H1 (cell line): ENCODE results near the gene SLC7A5. TPM values are rescaled to one million over a fixed set of nuclear protein-coding genes. Genes with fewer than 3 reads are reported as not detected.

ENCODE experiments used
- CTCF ChIA-PET: fragments of 300-600 bp; sonication (Branson Sonifier 250); formaldehyde crosslinking; loops from one replicate; lab custom pipeline; 2021; ENCODE audit not compliant: partially characterized antibody; lab: Charles Lee
- POLR2A ChIA-PET: fragments of 300-600 bp; sonication (Branson Sonifier 250); formaldehyde crosslinking; loops from one replicate; lab custom pipeline; 2021; ENCODE audit warnings: inconsistent platforms; ENCODE audit not compliant: partially characterized antibody; lab: Charles Lee
- DNase-seq, 2 experiments: peaks; one replicate each; pipeline versions ENCODE4 v3.0.0 to v3.0.0-alpha.2; 2010 to 2022; ENCODE audit warnings: low spot score in 2 of 2, low read depth in 1 of 2, mixed read lengths in 1 of 2
- FAIRE-seq: peaks from 2 replicates; lab custom pipeline; 2011; peaks lifted over from hg19 to GRCh38; lab: Jason Lieb, UNC
- H2AFZ ChIP-seq: 2 replicates; pipeline ENCODE4 v1.8.1; 2012; ENCODE audit warnings: low read length, inconsistent platforms
- H2AK5ac ChIP-seq: 2 replicates; pipeline ENCODE4 v1.6.1; 2013; ENCODE audit warnings: low read depth, low read length
- H2BK120ac ChIP-seq: replicated peaks from 2 replicates; pipeline ENCODE3; 2013; ENCODE audit warnings: low read depth, low read length, inconsistent platforms
- H2BK12ac ChIP-seq: 2 replicates; pipeline ENCODE4 v1.6.1; 2013; ENCODE audit warnings: low read depth, low read length
- H2BK15ac ChIP-seq: 2 replicates; pipeline ENCODE4 v1.6.1; 2013; ENCODE audit warnings: low read length
- H2BK20ac ChIP-seq: 2 replicates; pipeline ENCODE4 v1.6.1; 2013; ENCODE audit warnings: low read length
- H2BK5ac ChIP-seq: 2 replicates; pipeline ENCODE4 v1.6.1; 2013; ENCODE audit warnings: low read depth, low read length
- H3K14ac ChIP-seq: 2 replicates; pipeline ENCODE4 v1.6.1; 2013; ENCODE audit warnings: inconsistent platforms; ENCODE audit not compliant: insufficient read length
- H3K18ac ChIP-seq: 2 replicates; pipeline ENCODE4 v1.6.1; 2013; ENCODE audit warnings: low read length; ENCODE audit errors: extremely low read depth
- H3K23ac ChIP-seq: 2 replicates; pipeline ENCODE4 v1.6.1; 2013; ENCODE audit warnings: inconsistent platforms; ENCODE audit not compliant: insufficient read length
- H3K23me2 ChIP-seq: 2 replicates; pipeline ENCODE4 v1.6.1; 2013; ENCODE audit warnings: low read depth, low read length
- H3K27ac ChIP-seq: 2 replicates; pipeline ENCODE4 v1.6.1; 2011; ENCODE audit warnings: low read depth, low read length, inconsistent platforms
- H3K27me3 ChIP-seq, 4 experiments: replicated peaks in 1 of 4; 1 replicate in 1 of 4; 2 replicates in 3 of 4; pipeline versions ENCODE4 v1.6.1 to v1.8.1; 2011 to 2013; ENCODE audit warnings: low read length in 3 of 4, mild to moderate bottlenecking in 3 of 4, inconsistent platforms in 2 of 4, mixed read lengths in 2 of 4, moderate library complexity in 1 of 4; ENCODE audit not compliant: control insufficient read depth in 3 of 4, insufficient read depth in 3 of 4; ENCODE audit errors: extremely low read depth in 1 of 4
- H3K36me3 ChIP-seq, 4 experiments: 2 replicates each; pipeline versions ENCODE4 v1.6.1 to v1.8.1; 2011 to 2013; ENCODE audit warnings: mild to moderate bottlenecking in 4 of 4, low read length in 3 of 4, moderate library complexity in 2 of 4, control low read depth in 1 of 4, inconsistent platforms in 1 of 4; ENCODE audit not compliant: insufficient read depth in 4 of 4, control insufficient read depth in 2 of 4
- H3K4ac ChIP-seq: replicated peaks from 2 replicates; pipeline ENCODE3; 2013; ENCODE audit warnings: low read length, low read depth, mixed read lengths, inconsistent platforms; ENCODE audit not compliant: insufficient read length
- H3K4me1 ChIP-seq, 4 experiments: replicated peaks in 1 of 4; 1 replicate in 1 of 4; 2 replicates in 3 of 4; pipeline versions ENCODE4 v1.6.1 to v1.8.1; 2011 to 2013; ENCODE audit warnings: low read length in 3 of 4, inconsistent platforms in 2 of 4, mixed read lengths in 1 of 4; ENCODE audit not compliant: insufficient read depth in 4 of 4, control insufficient read depth in 3 of 4
- H3K4me2 ChIP-seq, 2 experiments: 2 replicates each; pipeline versions ENCODE4 v1.6.1 to v1.8.1; 2011 to 2013; ENCODE audit warnings: low read depth in 2 of 2, low read length in 2 of 2, control low read depth in 1 of 2, inconsistent platforms in 1 of 2, mild to moderate bottlenecking in 1 of 2; ENCODE audit not compliant: insufficient read depth in 1 of 2
- H3K4me3 ChIP-seq, 4 experiments: fragments of 200-600, 300-600 bp in 1 of 4; sonication (generic), shearing (Covaris generic), sonication (Bioruptor Twin) in 1 of 4; 2 replicates each; pipeline versions ENCODE4 v1.5.1 to v1.8.1; 2011 to 2016; ENCODE audit warnings: low read length in 4 of 4, low read depth in 3 of 4, control low read depth in 2 of 4, inconsistent platforms in 2 of 4, mild to moderate bottlenecking in 2 of 4, mixed read lengths in 1 of 4, moderate library complexity in 1 of 4; ENCODE audit not compliant: insufficient read depth in 2 of 4; ENCODE audit errors: extremely low read depth in 1 of 4
- H3K56ac ChIP-seq: replicated peaks from 2 replicates; pipeline ENCODE3; 2013; ENCODE audit warnings: low read depth, mild to moderate bottlenecking, mixed read lengths, low read length, inconsistent platforms; ENCODE audit not compliant: insufficient read length
- H3K79me1 ChIP-seq: 2 replicates; pipeline ENCODE4 v1.6.1; 2013; ENCODE audit warnings: low read depth, low read length, control low read depth
- H3K79me2 ChIP-seq, 2 experiments: 2 replicates each; pipeline versions ENCODE4 v1.6.1 to v1.8.1; 2012 to 2013; ENCODE audit warnings: low read length in 2 of 2, mild to moderate bottlenecking in 2 of 2, inconsistent platforms in 1 of 2; ENCODE audit not compliant: insufficient read depth in 2 of 2, control insufficient read depth in 1 of 2
- H3K9ac ChIP-seq, 4 experiments: replicated peaks in 1 of 4; 1 replicate in 1 of 4; 2 replicates in 3 of 4; pipeline versions ENCODE4 v1.6.1 to v1.8.1; 2011 to 2013; ENCODE audit warnings: low read depth in 3 of 4, low read length in 3 of 4, control low read depth in 2 of 4, mild to moderate bottlenecking in 2 of 4, moderate library complexity in 2 of 4, inconsistent platforms in 1 of 4; ENCODE audit errors: extremely low read depth in 1 of 4
- H3K9me3 ChIP-seq, 2 experiments: 2 replicates each; pipeline versions ENCODE4 v1.6.1 to v1.8.1; 2012 to 2013; ENCODE audit warnings: mild to moderate bottlenecking in 2 of 2, moderate library complexity in 2 of 2, control low read depth in 1 of 2, inconsistent platforms in 1 of 2, low read depth in 1 of 2, low read length in 1 of 2, mixed read lengths in 1 of 2; ENCODE audit not compliant: insufficient read depth in 2 of 2
- H4K20me1 ChIP-seq, 2 experiments: replicated peaks in 1 of 2; 2 replicates each; pipeline versions ENCODE3 to v1.8.1; 2011 to 2013; ENCODE audit warnings: inconsistent platforms in 2 of 2, low read length in 2 of 2, mild to moderate bottlenecking in 1 of 2; ENCODE audit not compliant: insufficient read depth in 2 of 2, control insufficient read depth in 1 of 2
- H4K5ac ChIP-seq: 2 replicates; pipeline ENCODE4 v1.6.1; 2013; ENCODE audit warnings: low read length, low read depth, mixed read lengths, inconsistent platforms; ENCODE audit not compliant: insufficient read length
- H4K8ac ChIP-seq: 2 replicates; pipeline ENCODE4 v1.8.0; 2013; ENCODE audit warnings: mild to moderate bottlenecking, moderate library complexity, low read length, inconsistent platforms; ENCODE audit not compliant: insufficient read depth; ENCODE audit errors: extremely low read depth
- H4K91ac ChIP-seq: replicated peaks from 2 replicates; pipeline ENCODE3; 2013; ENCODE audit warnings: low read length, mixed read lengths, inconsistent platforms; ENCODE audit not compliant: insufficient read length
- RNF2 ChIP-seq: fragments of 200-900, 300-1000 bp; sonication (generic); IDR thresholded peaks from 2 replicates; pipeline ENCODE4 v1.7.1; 2016; ENCODE audit warnings: borderline replicate concordance, low read depth, mild to moderate bottlenecking, antibody characterized with exemption, low read length; ENCODE audit not compliant: poor library complexity, severe bottlenecking; ENCODE audit errors: missing control alignments
- SIX5 ChIP-seq: IDR thresholded peaks from 2 replicates; pipeline ENCODE4 v1.6.1; 2011; ENCODE audit warnings: mild to moderate bottlenecking, low read depth, low read length
- TCF12 ChIP-seq: IDR thresholded peaks from 2 replicates; pipeline ENCODE4 v1.6.1; 2011; ENCODE audit warnings: low read depth, mild to moderate bottlenecking, low read length
- TEAD4 ChIP-seq: IDR thresholded peaks from 2 replicates; pipeline ENCODE4 v1.6.1; 2012; ENCODE audit warnings: low read depth, low read length, inconsistent platforms, mixed read lengths
- YY1 ChIP-seq: IDR thresholded peaks from 2 replicates; pipeline ENCODE4 v1.6.1; 2011; ENCODE audit warnings: low read depth, mild to moderate bottlenecking, low read length
- WGBS, 2 experiments: shearing (Covaris generic) in 1 of 2; methylation state at CpG; one replicate each; pipeline versions ENCODE4 v1.1.6 to v1.1.7; 2013 to 2015; ENCODE audit warnings: low lambda C conversion rate in 2 of 2, mixed read lengths in 2 of 2, inconsistent platforms in 1 of 2, low coverage in 1 of 2, missing lambda C conversion rate in 1 of 2; ENCODE audit not compliant: insufficient replicate concordance in 2 of 2, insufficient coverage in 1 of 2, insufficient read length in 1 of 2; ENCODE audit errors: extremely low coverage in 1 of 2, missing lambda C conversion rate in 1 of 2; 5-methylcytosine and 5-hydroxymethylcytosine counted together
- polyA plus RNA-seq, 7 experiments: library from polyadenylated mRNA; depleted of rRNA in 3 of 7; stranded (reverse) in 5 of 7; unstranded in 2 of 7; fragments of >200 nt in 5 of 7; fragments of 200-250 nt in 2 of 7; gene quantifications; 1 replicate in 5 of 7; 2 replicates in 1 of 7; 4 replicates in 1 of 7; pipeline versions ENCODE4 v1.2.1 to v1.2.3, GENCODE V29; 2011 to 2013; ENCODE audit warnings: missing spikeins in 2 of 7, mixed read lengths in 2 of 7
- total RNA-seq: library from RNA; stranded (reverse); fragmentation: NEBNext Ultra II Directional; extraction: Animal tissue kit (Norgen Biotek cat#: 25700); gene quantifications from 2 replicates; pipeline ENCODE4 v1.2.1, GENCODE V29; 2021

SLC7A5 gene
- total and polyA plus RNA-seq, 2 of the 8 experiments (the other 6 are each of a cell fraction or from before 2014, with no cell fraction given) = 68.2 to 341 TPM

- Histone ChIP-seq H3K9me3 (no peaks in the 10 kb centered on the region), H2BK120ac (no peak overlapping the region), H3K23ac (no peak overlapping the region), H3K27me3 (no peaks in the 10 kb centered on the region), H4K91ac (no peak overlapping the region), H3K4ac (no peak overlapping the region), H2BK15ac (no peak overlapping the region), H4K20me1 (no peaks in the 10 kb centered on the region), H2BK12ac (no peak overlapping the region), H3K4me2 (no peak overlapping the region), H3K36me3 (no peaks in the 10 kb centered on the region), H2AFZ (no peak overlapping the region), H3K79me1 (no peaks in the 10 kb centered on the region), H3K27ac (no peak overlapping the region), H3K79me2 (no peaks in the 10 kb centered on the region), H2BK20ac (no peak overlapping the region), H3K18ac (no peak overlapping the region), H2BK5ac (no peak overlapping the region; the same call in 1 of the 2 replicates), H3K56ac (no peak overlapping the region), H3K23me2 (no peaks in the 10 kb centered on the region), H2AK5ac (no peak overlapping the region), H3K4me3 (no peak overlapping the region), H4K5ac (no peak overlapping the region), H3K14ac (no peak overlapping the region), H3K9ac (no peak overlapping the region), H3K4me1 (no peaks in the 10 kb centered on the region), H4K8ac (no peak overlapping the region)
- DNase-seq (no peak), FAIRE-seq (no peak)
- WGBS, 2 experiments = 77% methylated on average over 12 of the region's 12 CpGs; no CpG with 5 or more reads in 1 of the 2 experiments
- ChIA-PET POLR2A (interaction anchor here (1.7 kb wide), 1 partner anchor 11 kb away, joined by 5 read pairs; no protein-coding TSS in a partner anchor), CTCF (interaction anchor here (0.8 to 3.9 kb wide), 6 partner anchors 11 to 146 kb away, joined by 3 to 24 read pairs (median 8); no protein-coding TSS in a partner anchor)
- TF ChIP-seq TCF12 = no peak
- no peak for TF ChIP-seq TEAD4
- no peak for TF ChIP-seq RNF2
- TF ChIP-seq YY1 = no peak
- no peak for TF ChIP-seq SIX5
These were observed 74.0 kb downstream of the SLC7A5 start for GRCh38 chr16:87795336-87795735.
